Activated CD8-positive, alpha-beta T cell treated with anti-CD3 and anti-CD28 coated beads, Interleukin-2, amount 10 ng/mL, durations not matched to agents 7 days and 5 days (primary cell): ENCODE data around the gene GBGT1. TPM values are rescaled to one million over a fixed set of nuclear protein-coding genes. Genes with fewer than 3 reads are reported as not detected.

Experiments
- ATAC-seq: fragments of 150-1000 bp; cut with Tn5 transposase; one replicate; pipeline ENCODE4 v1.10.0; 2021; ENCODE audit warnings: moderate library complexity
- CTCF ChIA-PET: fragments of 350-600 bp; sonication (Branson Sonifier 250); formaldehyde crosslinking; loops from one replicate; lab custom pipeline; 2021; ENCODE audit warnings: antibody characterized with exemption; lab: Charles Lee
- POLR2A ChIA-PET: fragments of 350-600 bp; sonication (Branson Sonifier 250); formaldehyde crosslinking; loops from one replicate; lab custom pipeline; 2021; ENCODE audit warnings: antibody characterized with exemption; lab: Charles Lee
- DNase-seq: peaks from one replicate; pipeline ENCODE4 v3.0.0-alpha.2; 2020
- H3K27ac Mint-ChIP-seq: one replicate; pipeline ENCODE4 v1.8.0; 2021; ENCODE audit warnings: mild to moderate bottlenecking, mixed read lengths
- H3K27me3 Mint-ChIP-seq: one replicate; pipeline ENCODE4 v1.8.0; 2021; ENCODE audit warnings: low read depth, mixed read lengths
- H3K36me3 Mint-ChIP-seq: one replicate; pipeline ENCODE4 v1.8.0; 2021; ENCODE audit warnings: low read depth, mixed read lengths
- H3K4me1 Mint-ChIP-seq: one replicate; pipeline ENCODE4 v1.8.0; 2021; ENCODE audit warnings: low read depth, mixed read lengths
- H3K4me3 Mint-ChIP-seq: one replicate; pipeline ENCODE4 v1.8.0; 2021; ENCODE audit warnings: mild to moderate bottlenecking, mixed read lengths
- H3K9me3 Mint-ChIP-seq: one replicate; pipeline ENCODE4 v1.8.0; 2022; ENCODE audit warnings: mixed read lengths; ENCODE audit not compliant: insufficient read depth
- total RNA-seq, 2 experiments: library from RNA; stranded (reverse); gene quantifications; one replicate each; pipeline ENCODE4 v1.2.3, GENCODE V29; 2021

The GBGT1 gene
- total RNA-seq, 2 experiments from 2014 or later: 3.1 to 4.1 TPM

- no peak for DNase-seq
- Mint-ChIP-seq H3K27me3 (no peaks in the 10 kb centered on the region), H3K4me3 (peak overlapping the region; percentile 66), H3K9me3 (no peaks in the 10 kb centered on the region), H3K27ac (peak overlapping the region; percentile 99), H3K36me3 (peaks cover 36% of the 10 kb centered on the region), H3K4me1 (peaks cover 87% of the 10 kb centered on the region)
- CTCF ChIA-PET: interaction anchor here (14.0 kb wide), 1 partner anchor 17 kb away, joined by 288 read pairs; no protein-coding TSS in a partner anchor
- ATAC-seq: no peak
- POLR2A ChIA-PET: no interaction called here
These were observed 34.5 kb downstream of the GBGT1 start for GRCh38 chr9:133129001-133129795.

- Mint-ChIP-seq H3K27me3 (no peaks in the 10 kb centered on the region), H3K27ac (peak overlapping the region; percentile 74), H3K4me3 (peak overlapping the region; percentile 31), H3K36me3 (peaks cover 33% of the 10 kb centered on the region), H3K9me3 (no peaks in the 10 kb centered on the region), H3K4me1 (peaks cover 86% of the 10 kb centered on the region)
- DNase-seq: no peak
- CTCF ChIA-PET: interaction anchor here (2.1 to 14.0 kb wide), 2 partner anchors 9 to 18 kb away, joined by 10 to 288 read pairs; no protein-coding TSS in a partner anchor
- POLR2A ChIA-PET: interaction anchor here (1.0 kb wide), 1 partner anchor 16 kb away, joined by 3 read pairs; no protein-coding TSS in a partner anchor
- no peak for ATAC-seq
These were observed 35.6 kb downstream of the GBGT1 start for GRCh38 chr9:133128152-133128551.

GRCh38 chr9:133127340-133127981 lies 36.3 kb downstream of the GBGT1 start:
- peak; percentile 42 for DNase-seq
- Mint-ChIP-seq H3K4me3 (peak overlapping the region; percentile 31), H3K27ac (peak overlapping the region; percentile 85), H3K27me3 (no peaks in the 10 kb centered on the region), H3K4me1 (peaks cover 85% of the 10 kb centered on the region), H3K9me3 (no peaks in the 10 kb centered on the region), H3K36me3 (peaks cover 33% of the 10 kb centered on the region)
- CTCF ChIA-PET: interaction anchor here (2.1 to 14.0 kb wide), 2 partner anchors 9 to 19 kb away, joined by 10 to 288 read pairs; no protein-coding TSS in a partner anchor
- no peak for ATAC-seq
- POLR2A ChIA-PET: interaction anchor here (1.0 to 1.1 kb wide), 3 partner anchors 17 to 97 kb away, joined by 3 to 4 read pairs (median 3); partner anchors contain the start of gene GTF3C5

DNA sequence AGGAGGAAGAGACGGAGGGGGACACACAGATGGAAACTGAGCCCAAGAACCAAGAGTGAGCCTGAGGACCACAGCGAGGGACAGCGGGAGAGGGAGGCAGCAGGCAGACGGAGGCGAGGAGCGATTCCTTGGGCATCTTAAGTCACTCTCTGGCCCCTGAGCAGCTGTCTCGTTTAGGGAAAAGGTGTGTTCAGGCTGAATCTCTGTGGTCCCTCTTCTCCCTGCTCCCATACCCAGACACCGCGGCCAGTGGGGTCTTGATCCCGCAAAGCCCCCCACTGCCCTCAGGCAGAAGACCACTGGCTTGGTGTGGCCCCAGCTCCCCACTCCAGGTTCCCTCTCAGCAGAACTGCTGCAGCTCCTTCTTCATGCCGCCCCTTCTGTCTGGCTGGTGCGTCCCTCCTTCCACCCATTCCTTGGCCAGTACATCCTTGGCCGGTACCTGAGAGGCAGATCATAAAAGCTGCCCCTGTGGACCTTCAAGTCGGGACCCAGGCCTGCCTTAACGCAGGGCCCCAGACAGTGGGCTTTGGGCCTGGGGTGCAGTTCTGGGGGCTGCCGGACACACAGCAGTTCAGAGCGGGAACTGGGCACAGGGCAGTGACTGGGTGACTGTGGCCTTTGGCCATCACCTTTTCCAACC lies 36.9 kb downstream of the GBGT1 start:
- POLR2A ChIA-PET: interaction anchor here (1.1 kb wide), 2 partner anchors 18 to 96 kb away, joined by 3 to 4 read pairs; partner anchors contain the start of gene GTF3C5
- H3K4me1 Mint-ChIP-seq: peaks cover 85% of the 10 kb centered on the region
- H3K27ac Mint-ChIP-seq: peak overlapping the region; percentile 85
- DNase-seq: no peak
- no peaks in the 10 kb centered on the region for H3K9me3 Mint-ChIP-seq
- H3K36me3 Mint-ChIP-seq: peaks cover 29% of the 10 kb centered on the region
- H3K4me3 Mint-ChIP-seq: no peak overlapping the region
- no peaks in the 10 kb centered on the region for H3K27me3 Mint-ChIP-seq
- CTCF ChIA-PET: interaction anchor here (1.5 to 14.0 kb wide), 3 partner anchors 10 to 19 kb away, joined by 7 to 288 read pairs (median 10); no protein-coding TSS in a partner anchor
- no peak for ATAC-seq

DNA sequence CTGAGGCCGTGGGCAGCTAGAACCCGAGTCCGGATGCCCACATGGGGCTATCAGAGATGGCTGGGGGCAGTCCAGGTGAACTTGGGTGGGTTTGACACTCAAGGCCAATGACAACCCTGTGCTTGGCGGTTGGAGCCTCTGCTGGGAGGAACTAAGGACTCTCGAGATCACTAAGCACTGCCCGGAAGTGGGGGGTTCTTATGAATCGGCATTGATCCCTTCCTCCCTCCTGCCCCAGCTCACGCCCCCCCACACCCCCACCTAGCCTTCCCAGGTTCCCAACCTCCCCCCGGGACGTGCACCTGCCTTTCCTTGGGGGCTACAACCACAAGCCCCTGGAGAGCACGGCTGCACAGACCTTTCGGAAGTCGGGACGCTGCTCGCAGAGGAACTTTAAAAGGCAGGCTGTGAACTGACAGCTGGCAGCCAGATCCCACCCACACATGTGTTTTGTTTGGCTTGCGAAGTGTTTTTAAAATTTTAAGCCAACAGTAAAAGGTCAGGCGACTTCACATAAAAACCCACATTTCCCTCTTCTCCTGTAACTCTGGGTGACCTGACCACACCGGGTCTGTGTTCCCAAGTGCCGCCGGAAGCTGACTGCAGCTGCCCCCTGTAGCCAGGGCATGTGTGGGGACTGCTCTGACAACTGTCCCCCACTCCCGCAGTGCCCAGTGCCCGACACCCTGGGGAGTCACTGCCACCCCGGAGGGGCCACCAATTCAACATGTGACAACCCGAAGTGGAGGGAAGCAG lies 37.6 kb downstream of the GBGT1 start:
- peak overlapping the region; percentile 85 for H3K27ac Mint-ChIP-seq
- no peaks in the 10 kb centered on the region for H3K27me3 Mint-ChIP-seq
- ChIA-PET POLR2A (interaction anchor here (0.9 to 1.3 kb wide), 5 partner anchors 8 to 96 kb away, joined by 3 to 5 read pairs (median 4); partner anchors contain the start of gene GTF3C5), CTCF (interaction anchor here (1.5 to 14.0 kb wide), 3 partner anchors 10 to 20 kb away, joined by 7 to 288 read pairs (median 10); no protein-coding TSS in a partner anchor)
- peak overlapping the region; percentile 67 for H3K4me3 Mint-ChIP-seq
- no peaks in the 10 kb centered on the region for H3K9me3 Mint-ChIP-seq
- H3K36me3 Mint-ChIP-seq: peaks cover 24% of the 10 kb centered on the region
- DNase-seq: peak; percentile 46
- no peak for ATAC-seq
- H3K4me1 Mint-ChIP-seq: peaks cover 84% of the 10 kb centered on the region

DNA sequence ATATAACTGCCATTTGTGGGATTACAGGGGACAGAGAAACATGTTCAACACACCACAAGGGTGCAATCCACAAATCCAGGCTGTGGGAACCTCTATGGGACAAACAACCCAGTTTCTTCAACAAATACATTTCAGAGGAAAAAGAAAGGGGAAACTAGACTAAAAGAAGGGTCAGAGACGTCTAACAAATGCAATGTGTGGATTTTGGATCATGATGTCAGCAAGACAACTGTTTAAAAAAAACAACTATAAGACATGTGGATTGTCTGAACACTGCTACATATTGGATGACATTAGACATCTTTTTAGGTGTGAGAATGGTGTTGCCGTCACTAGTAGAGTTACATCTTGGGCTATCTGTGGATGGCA lies 38.8 kb downstream of the GBGT1 start:
- POLR2A ChIA-PET: interaction anchor here (1.3 kb wide), 1 partner anchor 9 kb away, joined by 5 read pairs; no protein-coding TSS in a partner anchor
- CTCF ChIA-PET: interaction anchor here (14.0 kb wide), 1 partner anchor 21 kb away, joined by 288 read pairs; no protein-coding TSS in a partner anchor
- DNase-seq (no peak), ATAC-seq (no peak)
- no peaks in the 10 kb centered on the region for H3K27me3 Mint-ChIP-seq
- no peaks in the 10 kb centered on the region for H3K9me3 Mint-ChIP-seq
- H3K27ac Mint-ChIP-seq: peak overlapping the region; percentile 49
- H3K4me1 Mint-ChIP-seq: peaks cover 83% of the 10 kb centered on the region
- no peak overlapping the region for H3K4me3 Mint-ChIP-seq
- H3K36me3 Mint-ChIP-seq: peaks cover 19% of the 10 kb centered on the region

DNA sequence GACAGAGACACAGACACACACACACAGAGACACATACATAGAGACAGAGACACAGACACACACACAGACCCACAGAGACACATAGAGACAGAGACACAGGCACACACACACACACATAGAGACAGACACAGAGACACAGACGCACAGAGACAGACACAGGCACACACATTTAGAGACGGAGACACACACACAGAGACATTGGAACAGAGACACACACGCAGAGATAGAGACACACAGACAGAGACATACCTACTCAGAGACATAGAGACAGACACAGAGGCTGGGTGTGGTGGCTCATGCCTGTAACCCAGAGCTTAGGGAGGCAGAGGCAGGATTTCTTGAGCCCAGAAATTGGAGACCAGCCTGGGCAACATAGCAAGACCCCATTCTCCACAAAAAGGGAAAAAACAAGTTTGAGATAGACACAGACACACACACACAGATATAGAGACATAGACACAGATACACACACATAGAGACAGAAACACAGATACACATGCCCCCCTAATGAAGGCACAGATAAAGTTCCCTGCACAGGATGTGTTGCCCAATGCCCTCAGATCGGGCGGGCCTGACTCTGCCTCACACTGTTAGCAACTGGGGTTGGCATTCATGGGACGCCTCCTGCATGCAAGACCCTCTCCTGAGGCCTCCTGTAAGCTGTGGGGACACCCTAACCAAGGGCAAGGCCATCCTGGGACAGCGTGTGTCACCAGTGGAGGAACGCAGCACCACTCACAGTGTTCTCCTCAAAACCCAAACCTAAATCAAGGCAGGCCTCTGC lies 39.4 kb downstream of the GBGT1 start:
- CTCF ChIA-PET: interaction anchor here (14.0 kb wide), 1 partner anchor 22 kb away, joined by 288 read pairs; no protein-coding TSS in a partner anchor
- H3K4me1 Mint-ChIP-seq: peaks cover 84% of the 10 kb centered on the region
- no peaks in the 10 kb centered on the region for H3K9me3 Mint-ChIP-seq
- H3K4me3 Mint-ChIP-seq: no peak overlapping the region
- DNase-seq: no peak
- POLR2A ChIA-PET: interaction anchor here (1.3 kb wide), 1 partner anchor 10 kb away, joined by 5 read pairs; no protein-coding TSS in a partner anchor
- H3K27ac Mint-ChIP-seq: peak overlapping the region; percentile 49
- H3K27me3 Mint-ChIP-seq: no peaks in the 10 kb centered on the region
- ATAC-seq: no peak
- peaks cover 16% of the 10 kb centered on the region for H3K36me3 Mint-ChIP-seq

DNA sequence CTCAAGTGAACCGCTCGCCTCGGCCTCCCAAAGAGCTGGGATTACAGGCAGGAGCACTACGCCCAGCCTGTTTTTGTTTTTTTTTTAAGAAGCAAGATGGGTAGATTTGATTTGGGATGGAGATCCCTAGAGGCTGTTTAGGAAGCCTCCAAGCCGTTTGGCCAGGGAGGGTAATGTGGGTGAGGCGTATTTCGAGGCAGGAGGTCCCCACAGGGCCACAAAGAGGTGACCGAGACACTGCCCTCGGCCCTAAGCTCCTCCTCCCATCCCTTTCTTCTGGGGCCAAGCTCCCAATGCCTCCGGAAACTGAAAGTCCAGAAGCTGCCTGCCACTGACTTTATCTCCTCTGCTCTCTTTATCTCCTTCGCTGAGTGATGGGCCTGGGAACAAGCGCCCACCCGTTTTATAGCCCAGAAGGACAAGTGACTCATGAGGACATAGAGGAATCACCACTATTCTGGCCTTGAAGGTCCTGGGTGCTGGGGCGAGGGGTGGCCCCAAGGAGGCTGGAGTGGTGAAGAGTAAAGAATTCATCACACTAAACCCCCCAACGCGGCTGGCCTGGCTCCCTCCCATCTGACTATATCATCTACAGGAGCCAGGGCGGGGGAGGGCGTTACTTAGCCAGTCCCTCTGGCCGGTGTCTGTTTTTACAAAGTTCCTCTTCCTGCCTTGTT lies 40.6 kb downstream of the GBGT1 start:
- H3K9me3 Mint-ChIP-seq: no peaks in the 10 kb centered on the region
- peaks cover 19% of the 10 kb centered on the region for H3K36me3 Mint-ChIP-seq
- POLR2A ChIA-PET: interaction anchor here (4.1 kb wide), 1 partner anchor 21 kb away, joined by 14 read pairs; no protein-coding TSS in a partner anchor
- H3K27ac Mint-ChIP-seq: peak overlapping the region; percentile 62
- ATAC-seq: no peak
- no peak overlapping the region for H3K4me3 Mint-ChIP-seq
- no peaks in the 10 kb centered on the region for H3K27me3 Mint-ChIP-seq
- CTCF ChIA-PET: interaction anchor here (1.0 to 2.2 kb wide), 3 partner anchors 8 to 24 kb away, joined by 3 to 24 read pairs (median 15); no protein-coding TSS in a partner anchor
- peaks cover 79% of the 10 kb centered on the region for H3K4me1 Mint-ChIP-seq
- no peak for DNase-seq

DNA sequence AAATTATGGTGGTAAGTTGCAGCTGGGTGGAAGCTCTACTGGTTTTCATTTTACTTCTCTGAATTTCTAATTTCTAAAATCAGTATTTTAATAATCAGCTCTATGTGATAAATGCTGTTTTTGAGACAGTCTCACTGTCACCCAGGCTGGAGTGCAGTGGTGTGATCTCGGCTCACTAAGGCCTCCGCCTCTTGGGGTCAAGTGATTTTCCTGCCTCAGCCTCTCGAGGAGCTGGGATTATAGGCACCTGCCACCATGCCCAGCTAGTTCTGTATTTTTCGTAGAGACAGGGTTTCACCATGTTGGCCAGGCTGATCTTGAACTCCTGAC lies 41.1 kb downstream of the GBGT1 start:
- no peak for ATAC-seq
- Mint-ChIP-seq H3K27ac (peak overlapping the region; percentile 62), H3K4me3 (no peak overlapping the region), H3K9me3 (no peaks in the 10 kb centered on the region), H3K4me1 (peaks cover 79% of the 10 kb centered on the region), H3K27me3 (no peaks in the 10 kb centered on the region), H3K36me3 (peaks cover 20% of the 10 kb centered on the region)
- no peak for DNase-seq
- CTCF ChIA-PET: interaction anchor here (1.0 to 2.2 kb wide), 3 partner anchors 9 to 24 kb away, joined by 3 to 24 read pairs (median 15); no protein-coding TSS in a partner anchor
- POLR2A ChIA-PET: interaction anchor here (4.1 kb wide), 1 partner anchor 21 kb away, joined by 14 read pairs; no protein-coding TSS in a partner anchor
